ENCODE measurements around the gene ARHGAP19.
A peak's percentile ranks its signal among the peaks of the same experiment; 100 is the strongest.

The ARHGAP19 gene

DNA sequence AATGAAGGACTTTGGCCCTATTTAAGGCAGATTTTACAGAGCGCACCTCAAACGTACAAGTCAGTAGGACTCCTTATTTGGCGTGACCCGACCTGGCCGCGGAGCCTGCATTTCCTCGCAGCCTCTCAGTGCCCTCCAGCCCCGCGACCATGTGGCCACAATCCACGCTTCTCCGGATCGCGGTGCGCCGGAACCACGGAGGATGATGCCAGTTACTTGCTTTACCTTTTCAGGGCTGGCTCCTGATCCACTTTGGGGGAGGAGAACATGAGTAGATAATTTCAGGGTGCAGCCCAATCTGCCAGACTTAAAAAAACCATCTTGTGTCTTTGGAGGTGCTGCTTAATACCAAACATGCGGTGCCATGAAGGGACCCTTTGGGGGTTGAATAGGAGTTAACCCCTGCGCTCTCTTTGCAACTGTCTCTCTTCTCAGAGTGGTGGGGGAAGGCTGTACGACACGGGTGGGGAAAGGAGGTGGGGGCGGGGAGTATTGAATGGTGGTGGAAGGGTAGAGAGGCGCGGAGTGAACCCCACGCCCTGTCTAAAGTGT lies 28.1 kb upstream of the ARHGAP19 start:
- DNase-seq (ENCODE audit: low read depth, low spot score), result no peak
- Histone ChIP-seq H3K36me3 (ENCODE audit: insufficient read depth, insufficient read length, low read length) (no peaks in the 10 kb centered on the region), H3K9me3 (ENCODE audit: insufficient read depth, low read length) (no peaks in the 10 kb centered on the region), H3K4me1 (ENCODE audit: insufficient read depth, insufficient read length) (peaks cover 5% of the 10 kb centered on the region), H3K4me3 (ENCODE audit: insufficient read length, low read depth) (peak overlapping the region; percentile 57), H3K27me3 (ENCODE audit: insufficient read depth, insufficient read length) (peaks cover 29% of the 10 kb centered on the region), H3K9ac (ENCODE audit: insufficient read length, low read depth) (peak overlapping the region; percentile 88)
- TF ChIP-seq ZNF274 (IDR thresholded peaks at IDR 0.05; ENCODE audit: low read depth, low read length) (no peak), SUZ12 (IDR thresholded peaks at IDR 0.05; ENCODE audit: extremely low read depth, insufficient read depth, insufficient read length) (no peak), YY1 (IDR thresholded peaks at IDR 0.05; ENCODE audit: insufficient read depth, insufficient read length) (no peak)

DNA sequence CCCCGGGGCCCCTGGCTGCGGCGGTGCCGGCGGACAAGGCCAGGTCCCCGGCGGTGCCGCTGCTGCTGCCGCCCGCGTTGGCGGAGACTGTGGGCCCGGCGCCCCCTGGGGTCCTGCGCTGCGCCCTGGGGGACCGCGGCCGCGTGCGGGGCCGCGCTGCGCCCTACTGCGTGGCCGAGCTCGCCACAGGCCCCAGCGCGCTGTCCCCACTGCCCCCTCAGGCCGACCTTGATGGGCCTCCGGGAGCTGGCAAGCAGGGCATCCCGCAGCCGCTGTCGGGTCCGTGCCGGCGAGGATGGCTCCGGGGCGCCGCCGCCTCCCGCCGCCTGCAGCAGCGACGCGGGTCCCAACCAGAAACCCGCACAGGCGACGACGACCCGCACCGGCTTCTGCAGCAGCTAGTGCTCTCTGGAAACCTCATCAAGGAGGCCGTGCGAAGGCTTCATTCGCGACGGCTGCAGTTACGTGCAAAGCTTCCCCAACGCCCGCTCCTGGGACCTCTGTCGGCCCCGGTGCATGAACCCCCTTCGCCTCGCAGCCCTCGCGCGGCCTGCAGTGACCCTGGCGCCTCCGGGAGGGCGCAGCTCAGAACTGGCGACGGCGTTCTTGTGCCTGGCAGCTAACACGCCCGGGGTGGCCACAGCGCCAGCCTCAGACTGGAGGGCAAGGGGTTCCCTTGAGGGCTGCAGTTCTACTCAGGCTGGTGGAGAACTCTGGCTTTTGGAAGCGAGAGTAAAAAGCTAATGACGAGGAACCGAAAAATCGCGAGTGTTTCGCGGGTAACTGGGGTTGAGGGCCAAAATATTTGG lies 27.4 kb upstream of the ARHGAP19 start:
- Histone ChIP-seq H3K4me3 (ENCODE audit: insufficient read length, low read depth) (peak overlapping the region; percentile 57), H3K9ac (ENCODE audit: insufficient read length, low read depth) (peak overlapping the region; percentile 88), H3K9me3 (ENCODE audit: insufficient read depth, low read length) (no peaks in the 10 kb centered on the region), H3K36me3 (ENCODE audit: insufficient read depth, insufficient read length, low read length) (no peaks in the 10 kb centered on the region), H3K4me1 (ENCODE audit: insufficient read depth, insufficient read length) (peaks cover 5% of the 10 kb centered on the region), H3K27me3 (ENCODE audit: insufficient read depth, insufficient read length) (peaks cover 29% of the 10 kb centered on the region)
- no peak for DNase-seq (ENCODE audit: low read depth, low spot score)
- no peak for TF ChIP-seq SUZ12 (IDR thresholded peaks at IDR 0.05; ENCODE audit: extremely low read depth, insufficient read depth, insufficient read length)
- no peak for TF ChIP-seq YY1 (IDR thresholded peaks at IDR 0.05; ENCODE audit: insufficient read depth, insufficient read length)
- no peak for TF ChIP-seq ZNF274 (IDR thresholded peaks at IDR 0.05; ENCODE audit: low read depth, low read length)

DNA sequence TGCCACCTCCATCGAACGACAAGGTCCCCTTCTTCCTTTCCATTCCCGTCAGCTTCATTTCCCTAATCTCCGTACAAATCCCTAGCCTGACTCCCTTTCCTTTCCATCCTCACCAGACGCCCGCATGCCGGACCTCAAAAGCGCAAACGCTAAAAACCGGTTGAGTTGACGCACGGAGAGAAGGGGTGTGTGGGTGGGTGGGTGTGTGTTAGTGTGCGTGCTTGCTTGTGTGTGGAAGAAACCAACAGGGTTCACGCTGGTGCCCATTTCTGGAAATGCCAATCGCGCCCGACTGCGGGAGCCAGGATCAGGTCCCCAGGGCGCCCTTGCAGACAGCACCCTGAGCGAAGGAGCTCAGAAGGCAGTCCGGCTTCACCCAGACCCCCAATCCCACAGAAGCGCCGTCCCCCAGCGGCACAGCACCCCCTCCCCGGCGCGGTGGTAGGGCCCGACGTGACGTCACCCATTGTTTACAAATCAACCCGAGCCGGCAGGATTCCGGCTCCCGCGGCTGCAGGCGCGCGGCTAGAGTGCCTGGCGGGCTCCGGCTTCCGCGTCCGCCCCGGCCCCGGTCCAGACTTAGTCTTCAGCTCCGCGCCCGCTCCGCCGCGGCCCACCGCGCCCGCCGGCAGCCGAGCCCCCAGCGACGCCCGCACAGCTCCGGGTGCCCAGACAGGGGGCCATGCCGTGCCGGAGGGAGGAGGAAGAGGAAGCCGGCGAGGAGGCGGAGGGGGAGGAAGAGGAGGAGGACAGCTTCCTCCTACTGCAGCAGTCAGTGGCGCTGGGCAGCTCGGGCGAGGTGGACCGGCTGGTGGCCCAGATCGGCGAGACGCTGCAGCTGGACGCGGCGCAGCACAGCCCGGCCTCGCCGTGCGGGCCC lies 26.6 kb upstream of the ARHGAP19 start, which contains the start of gene FRAT1:
FRAT1 (plus strand) TSS at position 500 of the 880 bp plus-strand sequence; CDS start at position 683, 183 bp downstream.
- peak within 1 kb of the TSS; percentile 57 for H3K4me3 ChIP-seq (ENCODE audit: insufficient read length, low read depth)
- TF ChIP-seq SUZ12 (IDR thresholded peaks at IDR 0.05; ENCODE audit: extremely low read depth, insufficient read depth, insufficient read length) (no peak), YY1 (IDR thresholded peaks at IDR 0.05; ENCODE audit: insufficient read depth, insufficient read length) (no peak), ZNF274 (IDR thresholded peaks at IDR 0.05; ENCODE audit: low read depth, low read length) (no peak)
- DNase-seq (ENCODE audit: low read depth, low spot score), result no peak
- no peaks in the 10 kb centered on the region for H3K36me3 ChIP-seq (ENCODE audit: insufficient read depth, insufficient read length, low read length)
- H3K9me3 ChIP-seq (ENCODE audit: insufficient read depth, low read length), result no peaks in the 10 kb centered on the region
- H3K27me3 ChIP-seq (ENCODE audit: insufficient read depth, insufficient read length), result peaks cover 29% of the 10 kb centered on the region
- peak within 1 kb of the TSS; percentile 88 for H3K9ac ChIP-seq (ENCODE audit: insufficient read length, low read depth)
- H3K4me1 ChIP-seq (ENCODE audit: insufficient read depth, insufficient read length), result peaks cover 5% of the 10 kb centered on the region

DNA sequence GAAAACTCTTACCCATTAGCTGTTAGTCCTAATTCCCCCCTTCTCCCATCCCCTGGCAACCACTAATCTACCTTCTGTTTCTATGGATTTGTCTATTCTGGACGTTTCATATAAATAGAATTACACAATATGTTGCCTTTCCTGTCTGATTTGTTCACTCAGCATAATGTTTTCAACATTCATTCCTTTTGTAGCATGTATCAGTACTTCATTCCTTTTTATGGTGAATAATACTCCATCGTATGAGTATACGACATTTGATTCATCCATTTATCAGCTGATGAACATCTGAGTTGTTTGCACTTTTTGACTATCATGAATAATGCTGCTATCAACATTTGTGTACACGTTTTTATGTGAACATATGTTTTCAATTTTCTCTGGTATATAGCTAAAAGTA lies 22.2 kb upstream of the ARHGAP19 start:
- Histone ChIP-seq H3K4me1 (ENCODE audit: insufficient read depth, insufficient read length) (no peaks in the 10 kb centered on the region), H3K4me3 (ENCODE audit: insufficient read length, low read depth) (no peak overlapping the region), H3K9ac (ENCODE audit: insufficient read length, low read depth) (no peak overlapping the region), H3K36me3 (ENCODE audit: insufficient read depth, insufficient read length, low read length) (no peaks in the 10 kb centered on the region), H3K9me3 (ENCODE audit: insufficient read depth, low read length) (no peaks in the 10 kb centered on the region), H3K27me3 (ENCODE audit: insufficient read depth, insufficient read length) (peaks cover 10% of the 10 kb centered on the region)
- TF ChIP-seq SUZ12 (IDR thresholded peaks at IDR 0.05; ENCODE audit: extremely low read depth, insufficient read depth, insufficient read length) (no peak), YY1 (IDR thresholded peaks at IDR 0.05; ENCODE audit: insufficient read depth, insufficient read length) (no peak), ZNF274 (IDR thresholded peaks at IDR 0.05; ENCODE audit: low read depth, low read length) (no peak)
- no peak for DNase-seq (ENCODE audit: low read depth, low spot score)

DNA sequence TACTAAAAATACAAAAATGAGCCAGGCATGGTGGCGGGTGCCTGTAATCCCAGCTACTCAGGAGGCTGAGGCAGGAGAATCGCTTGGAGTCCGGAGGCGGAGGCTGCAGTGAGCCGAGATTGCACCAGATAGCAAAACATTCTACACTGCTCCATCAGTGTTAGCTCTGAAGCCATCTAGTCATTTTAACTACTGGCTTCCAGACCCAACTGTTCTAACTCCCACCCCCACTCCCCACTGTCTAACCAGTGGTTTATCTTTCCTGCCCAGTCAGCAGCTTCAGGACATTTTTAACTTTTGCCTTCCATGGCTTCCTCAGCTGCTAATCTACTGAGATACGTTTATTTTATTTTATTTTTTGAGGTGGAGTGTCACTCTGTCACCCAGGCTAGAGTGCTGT lies 20.5 kb upstream of the ARHGAP19 start:
- Histone ChIP-seq H3K4me1 (ENCODE audit: insufficient read depth, insufficient read length) (no peaks in the 10 kb centered on the region), H3K4me3 (ENCODE audit: insufficient read length, low read depth) (no peak overlapping the region), H3K9ac (ENCODE audit: insufficient read length, low read depth) (no peak overlapping the region), H3K36me3 (ENCODE audit: insufficient read depth, insufficient read length, low read length) (no peaks in the 10 kb centered on the region), H3K9me3 (ENCODE audit: insufficient read depth, low read length) (no peaks in the 10 kb centered on the region), H3K27me3 (ENCODE audit: insufficient read depth, insufficient read length) (peaks cover 10% of the 10 kb centered on the region)
- TF ChIP-seq SUZ12 (IDR thresholded peaks at IDR 0.05; ENCODE audit: extremely low read depth, insufficient read depth, insufficient read length) (no peak), ZNF274 (IDR thresholded peaks at IDR 0.05; ENCODE audit: low read depth, low read length) (no peak), YY1 (IDR thresholded peaks at IDR 0.05; ENCODE audit: insufficient read depth, insufficient read length) (no peak)
- no peak for DNase-seq (ENCODE audit: low read depth, low spot score)

DNA sequence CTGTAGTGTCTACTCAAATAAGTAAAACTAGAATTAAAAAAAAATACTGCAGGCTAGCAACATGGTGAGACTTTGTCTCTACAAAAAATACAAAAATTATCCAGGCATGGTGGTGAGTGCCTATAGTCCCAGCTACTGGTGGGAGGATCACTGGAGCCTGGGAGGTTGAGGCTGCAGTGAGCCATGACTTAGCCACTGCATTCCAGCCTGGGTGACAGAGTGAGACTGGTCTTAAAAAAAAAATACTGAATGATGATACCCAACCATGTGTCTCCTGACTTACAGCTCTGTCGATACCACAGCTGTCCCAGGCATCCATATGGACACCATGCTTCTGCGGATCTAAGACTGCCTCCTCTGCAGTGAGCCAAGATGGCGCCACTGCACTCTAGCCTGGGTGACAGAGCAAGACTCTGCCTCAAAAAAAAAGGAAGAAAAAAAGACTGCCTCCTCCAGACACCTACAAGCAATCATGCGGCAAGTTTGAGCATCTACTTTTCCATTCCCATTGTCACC lies 18.7 kb upstream of the ARHGAP19 start:
- TF ChIP-seq SUZ12 (IDR thresholded peaks at IDR 0.05; ENCODE audit: extremely low read depth, insufficient read depth, insufficient read length) (no peak), ZNF274 (IDR thresholded peaks at IDR 0.05; ENCODE audit: low read depth, low read length) (no peak), YY1 (IDR thresholded peaks at IDR 0.05; ENCODE audit: insufficient read depth, insufficient read length) (no peak)
- H3K36me3 ChIP-seq (ENCODE audit: insufficient read depth, insufficient read length, low read length), result no peaks in the 10 kb centered on the region
- H3K9ac ChIP-seq (ENCODE audit: insufficient read length, low read depth), result no peak overlapping the region

More for the DNA sequence above, 18.7 kb upstream of the ARHGAP19 start:
- Histone ChIP-seq H3K4me1 (ENCODE audit: insufficient read depth, insufficient read length) (no peaks in the 10 kb centered on the region), H3K27me3 (ENCODE audit: insufficient read depth, insufficient read length) (peaks cover 4% of the 10 kb centered on the region), H3K9me3 (ENCODE audit: insufficient read depth, low read length) (no peaks in the 10 kb centered on the region), H3K4me3 (ENCODE audit: insufficient read length, low read depth) (no peak overlapping the region)
- no peak for DNase-seq (ENCODE audit: low read depth, low spot score)

Data from NT2/D1 (cell line).